GM21526 (cell line): ENCODE data around the gene GSTM2.
"Not testable (repeated sequence)": the region's sequence is repeated elsewhere in the genome, so short reads cannot be mapped to it uniquely, and the experiment has no call there.

ENCODE experiments used
- ATAC-seq: cut with Tn5 transposase; IDR thresholded peaks from one replicate; pipeline ENCODE4 v1.9.1; 2021; ENCODE audit warnings: moderate library complexity; ENCODE audit not compliant: unreplicated experiment, low FRiP score

Gene GSTM2

GRCh38 chr1:109643385-109644230, 24.2 kb upstream of the GSTM2 start:
- peak; percentile 76 for ATAC-seq

GRCh38 chr1:109644670-109645069, 23.2 kb upstream of the GSTM2 start:
- ATAC-seq: no peak

GRCh38 chr1:109649491-109649914, 18.4 kb upstream of the GSTM2 start:
- ATAC-seq: no peak

- ATAC-seq: no peak
Measured at GRCh38 chr1:109650609-109651008, 17.2 kb upstream of the GSTM2 start.

- no peak for ATAC-seq
Measured at GRCh38 chr1:109652402-109652801, 15.5 kb upstream of the GSTM2 start.

- no peak for ATAC-seq
Measured at GRCh38 chr1:109653306-109653705, 14.6 kb upstream of the GSTM2 start.

GRCh38 chr1:109654519-109654918, 13.3 kb upstream of the GSTM2 start:
- ATAC-seq: no peak

GRCh38 chr1:109655615-109656519, 12.0 kb upstream of the GSTM2 start, which contains the start of gene GSTM4:
Gene GSTM4, plus strand, starts transcription at chr1:109656099. Its CDS starts 291 bp downstream, at chr1:109656390.
- ATAC-seq: peak; percentile 94

GRCh38 chr1:109657395-109657794, 10.5 kb upstream of the GSTM2 start:
- no peak for ATAC-seq

- ATAC-seq: no peak
Measured at GRCh38 chr1:109657970-109658369, 9.9 kb upstream of the GSTM2 start.

GRCh38 chr1:109658533-109659042, 9.3 kb upstream of the GSTM2 start:
- no peak for ATAC-seq

GRCh38 chr1:109659145-109659544, 8.7 kb upstream of the GSTM2 start:
- ATAC-seq: no peak

GRCh38 chr1:109659997-109660690, 7.7 kb upstream of the GSTM2 start:
- ATAC-seq: no peak

GRCh38 chr1:109660691-109661026, 7.2 kb upstream of the GSTM2 start:
- not testable (repeated sequence) for ATAC-seq

- ATAC-seq: no peak
Measured at GRCh38 chr1:109661391-109661790, 6.5 kb upstream of the GSTM2 start.

- no peak for ATAC-seq
Measured at GRCh38 chr1:109664671-109665070, 3.2 kb upstream of the GSTM2 start.

GRCh38 chr1:109668123-109668775, 392 bp downstream of the GSTM2 start:
- ATAC-seq: no peak

- no peak for ATAC-seq
Measured at GRCh38 chr1:109669246-109669948, 1.5 kb downstream of the GSTM2 start.

- not testable (repeated sequence) for ATAC-seq
Measured at GRCh38 chr1:109669949-109670302, 2.1 kb downstream of the GSTM2 start.

- ATAC-seq: no peak
Measured at GRCh38 chr1:109671067-109671466, 3.2 kb downstream of the GSTM2 start.
